GM21447 (cell line): ENCODE results near the gene PIN4.
A peak's percentile ranks its signal among the peaks of the same experiment; 100 is the strongest.
"Not testable (repeated sequence)": the region's sequence is repeated elsewhere in the genome, so short reads cannot be mapped to it uniquely, and the experiment has no call there.

Experiments used
- ATAC-seq: cut with Tn5 transposase; IDR thresholded peaks from one replicate; pipeline ENCODE4 v1.9.1; 2021; ENCODE audit not compliant: unreplicated experiment

PIN4 gene

DNA sequence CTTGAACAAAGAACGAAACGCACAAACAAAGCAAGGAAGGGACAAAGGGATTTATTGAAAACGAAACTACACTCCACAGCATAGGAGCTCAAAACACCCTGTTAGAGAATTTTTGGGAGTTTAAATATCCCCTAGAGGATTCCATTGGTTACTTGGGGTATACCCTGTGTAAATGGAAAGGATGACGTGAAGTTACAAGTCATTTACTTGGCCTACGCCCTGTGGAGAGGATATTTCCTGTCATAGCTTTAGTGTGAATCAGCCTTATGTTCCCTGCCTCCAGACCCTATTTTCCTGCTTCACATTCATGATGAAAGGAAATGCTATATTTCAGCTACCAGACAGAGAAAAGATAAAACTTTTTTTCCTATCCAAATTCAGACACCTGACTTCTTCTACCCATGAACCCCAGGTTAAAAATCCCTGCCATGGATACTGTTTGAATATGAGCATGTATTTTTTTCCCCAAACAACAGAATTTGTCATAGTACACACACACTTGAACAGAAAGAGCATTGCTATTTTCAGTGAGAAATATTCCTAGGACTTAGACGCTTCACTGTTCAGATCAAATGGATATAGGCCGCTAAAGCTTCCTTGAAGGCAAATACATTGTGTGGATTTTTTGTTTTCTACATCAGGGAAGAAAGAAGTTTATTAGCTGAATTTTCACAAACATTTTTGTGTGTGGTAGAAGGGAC, 20.4 kb downstream of the PIN4 start:
- no peak for ATAC-seq

DNA sequence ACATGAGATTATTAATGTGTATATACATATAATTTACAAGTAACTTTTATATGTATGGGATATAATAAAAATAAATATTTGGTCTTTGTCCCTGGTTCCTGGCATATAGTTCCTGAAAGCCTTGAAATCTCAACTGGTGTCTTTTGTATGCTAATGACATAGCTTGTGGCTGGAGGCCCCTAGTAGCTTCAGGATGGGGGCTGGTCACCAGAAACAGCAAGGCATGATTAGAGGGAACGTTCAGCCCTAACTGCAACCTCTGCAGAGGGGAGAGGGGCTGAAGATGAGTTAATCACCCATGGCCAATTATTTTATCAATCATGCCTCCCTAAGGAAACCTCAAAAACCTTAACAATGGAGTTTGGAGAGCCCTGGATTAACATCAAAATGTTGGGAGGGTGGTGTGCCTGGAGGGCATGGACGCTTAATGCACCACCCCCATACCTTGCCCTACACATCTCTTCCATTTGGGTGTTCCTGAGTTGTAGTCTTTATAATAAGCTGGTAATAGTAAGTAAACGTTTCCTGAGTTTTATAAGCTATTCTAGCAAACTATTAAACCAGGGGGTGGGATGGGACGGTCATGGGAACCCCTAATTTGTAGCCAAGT, 21.3 kb downstream of the PIN4 start:
- no peak for ATAC-seq

DNA sequence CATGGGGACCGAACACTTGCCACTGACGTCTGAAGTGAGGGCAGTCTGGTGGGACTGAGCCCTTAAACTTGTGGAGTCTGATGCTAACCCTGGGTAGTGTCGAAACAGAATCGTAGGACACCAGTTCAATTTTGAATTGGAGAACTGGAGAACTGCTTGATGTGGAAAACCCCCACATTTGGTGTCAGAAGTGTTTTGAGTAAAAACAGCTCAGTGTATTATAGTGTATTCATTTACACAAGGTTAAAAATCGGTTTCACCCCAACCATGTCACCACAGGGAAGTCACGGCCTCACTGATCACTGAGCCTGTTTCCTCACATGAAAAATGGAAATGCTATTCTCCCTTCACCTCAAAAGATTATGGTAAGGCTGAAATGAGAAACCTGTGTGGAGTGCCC, 21.9 kb downstream of the PIN4 start:
- no peak for ATAC-seq

DNA sequence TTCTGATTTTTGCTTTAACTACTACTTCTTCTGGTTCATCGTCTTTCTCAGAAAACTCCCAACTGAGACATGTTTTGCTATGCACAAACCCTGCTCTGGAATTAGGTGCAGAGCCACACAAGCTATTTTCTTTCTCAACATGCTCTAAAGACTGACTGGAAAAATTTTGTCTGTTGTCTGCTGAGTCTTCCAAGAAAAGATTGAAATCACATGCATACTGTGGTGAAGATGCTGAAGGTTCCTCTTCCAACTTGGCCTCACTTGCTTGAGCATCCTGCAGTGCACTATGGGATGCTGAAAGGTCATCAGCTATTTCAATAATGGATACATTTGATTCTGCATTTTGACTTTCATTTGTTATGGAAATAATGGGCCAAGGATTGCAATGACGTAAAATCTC, 24.1 kb downstream of the PIN4 start:
- no peak for ATAC-seq

DNA sequence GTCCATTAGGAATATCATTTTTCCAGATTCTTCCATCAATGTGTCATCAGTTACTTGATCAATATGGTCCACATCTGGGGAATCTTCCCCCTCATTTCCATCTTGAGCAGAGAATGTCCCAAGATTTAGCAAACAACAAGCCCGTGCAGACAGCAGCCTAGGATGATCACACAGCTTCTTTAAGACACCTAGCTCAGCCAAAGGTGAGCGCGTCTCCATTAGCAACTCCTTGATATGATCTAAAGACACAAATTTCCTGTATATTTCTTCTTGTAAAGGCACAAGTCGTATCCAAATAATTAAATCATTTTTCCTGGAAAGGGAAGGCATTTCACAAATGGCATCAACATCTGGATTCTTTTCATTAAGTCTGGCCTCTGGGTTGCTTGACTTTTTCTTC, 25.8 kb downstream of the PIN4 start:
- ATAC-seq: no peak

GRCh38 chrX:72208126-72208800, 26.7 kb downstream of the PIN4 start:
- ATAC-seq: no peak

- no peak for ATAC-seq
These were observed 35.4 kb downstream of the PIN4 start for GRCh38 chrX:72216973-72217372.

- not testable (repeated sequence) for ATAC-seq
These were observed 38.8 kb downstream of the PIN4 start for GRCh38 chrX:72220375-72220774.

DNA sequence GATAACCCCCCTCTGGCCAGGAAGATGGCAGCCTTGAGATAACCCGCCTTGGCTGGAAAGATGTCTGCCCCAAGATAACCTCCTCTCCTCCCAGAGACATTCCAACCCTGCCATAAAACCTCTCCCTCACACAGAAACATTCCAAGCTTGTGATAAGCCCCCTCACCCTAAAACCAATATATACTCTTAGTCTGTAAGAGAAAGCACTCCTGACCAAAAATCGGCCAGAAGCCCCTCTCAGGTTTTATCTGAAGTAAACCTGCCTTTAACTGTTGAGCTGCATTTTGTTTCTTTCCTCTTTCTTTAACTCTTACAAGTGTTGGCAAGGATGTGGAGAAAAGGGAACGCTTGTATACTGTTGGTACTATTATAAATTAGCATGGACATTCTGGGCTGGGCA, 48.7 kb downstream of the PIN4 start:
- ATAC-seq: no peak

GRCh38 chrX:72236841-72237240, 55.3 kb downstream of the PIN4 start:
- no peak for ATAC-seq

DNA sequence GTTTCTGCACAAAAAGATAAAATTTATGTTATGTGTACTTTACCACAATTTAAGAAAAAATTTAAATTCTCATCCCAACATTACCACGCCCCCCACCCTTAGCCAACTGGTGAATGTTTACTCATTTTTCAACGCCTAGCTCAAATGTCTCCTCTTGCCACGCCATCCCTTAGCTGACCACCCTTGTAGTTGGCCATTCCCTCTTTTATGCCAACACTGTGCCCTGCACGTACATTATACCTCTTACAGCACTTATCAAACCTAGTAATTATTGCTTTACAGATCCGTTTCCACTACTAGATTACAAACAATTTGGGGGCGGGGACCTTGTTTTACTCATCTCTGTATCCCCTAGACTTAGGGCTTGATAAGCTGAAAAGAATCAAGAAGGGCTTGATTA, 56.6 kb downstream of the PIN4 start:
- ATAC-seq: no peak

DNA sequence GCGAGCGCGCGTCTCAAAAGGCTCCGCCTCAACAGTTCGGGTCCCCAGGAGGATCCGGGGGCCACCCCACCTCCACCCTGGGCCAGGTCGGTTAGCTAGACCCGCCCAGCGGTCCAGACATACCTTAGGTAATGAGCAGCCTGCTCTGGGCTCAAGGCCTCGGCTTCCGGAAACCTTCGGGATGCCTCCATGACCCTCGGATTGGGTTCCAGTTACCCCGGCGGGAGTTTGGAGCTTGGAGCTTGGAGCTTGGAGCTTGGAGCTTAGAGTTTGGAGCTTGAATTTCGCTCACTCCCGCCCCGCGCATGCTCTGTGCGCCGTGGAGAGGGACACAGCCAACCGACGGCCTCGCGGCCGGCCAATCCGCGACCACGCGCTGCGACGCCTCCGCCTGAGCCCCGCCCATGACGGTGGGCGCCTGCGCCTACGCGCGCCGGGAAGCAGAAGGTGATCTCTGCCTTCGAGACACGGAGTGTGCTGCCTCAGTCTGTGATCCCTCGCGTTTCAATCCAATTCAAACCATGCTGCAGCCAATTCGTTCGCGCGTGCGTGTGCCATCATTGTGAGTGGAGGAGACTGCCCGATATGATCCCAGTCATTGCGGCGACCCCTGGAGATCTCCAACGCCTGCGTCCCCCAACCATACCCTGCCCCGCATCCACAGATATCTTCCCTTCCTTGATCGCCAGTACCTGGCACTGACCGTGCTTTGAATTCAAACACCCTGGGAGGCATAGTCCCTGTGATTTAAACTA, 57.3 kb downstream of the PIN4 start, which contains the start of gene ERCC6L:
TSS of gene ERCC6L (minus strand) at position 307 of the 755 bp plus-strand sequence. CDS start at position 191, 116 bp downstream.
- peak; percentile 97 for ATAC-seq

- ATAC-seq: no peak
These were observed 59.4 kb downstream of the PIN4 start for GRCh38 chrX:72240976-72241375.

GRCh38 chrX:72243472-72243871, 61.9 kb downstream of the PIN4 start:
- ATAC-seq: no peak

GRCh38 chrX:72245461-72246089, 64.0 kb downstream of the PIN4 start:
- ATAC-seq: no peak

- ATAC-seq: no peak
These were observed 65.8 kb downstream of the PIN4 start for GRCh38 chrX:72247206-72247942.
